HepG2 (cell line): ENCODE data around the gene GLOD4. TPM values are rescaled to one million over a fixed set of nuclear protein-coding genes. Genes with fewer than 3 reads are reported as not detected.

ENCODE experiments used
- CREB1 ChIP-seq, 2 experiments: fragments of 450-650 bp in 1 of 2; IDR thresholded peaks; 2 replicates each; pipeline ENCODE4 v1.6.1; 2016 to 2017; ENCODE audit warnings: control low read depth in 1 of 2, mild to moderate bottlenecking in 1 of 2, missing compliant biosample characterization in 1 of 2, missing genetic modification characterization in 1 of 2
- GLI4 ChIP-seq: sonication (generic); formaldehyde crosslinking; IDR thresholded peaks from 2 replicates; pipeline ENCODE4 v1.5.1; 2020; ENCODE audit warnings: missing genetic modification reagents, mild to moderate bottlenecking, moderate library complexity, borderline replicate concordance
- HDAC1 ChIP-seq: sonication (generic); formaldehyde crosslinking; IDR thresholded peaks from 2 replicates; pipeline ENCODE4 v1.5.1; 2020; ENCODE audit warnings: mild to moderate bottlenecking, missing genetic modification reagents
- HOXA5 ChIP-seq: sonication (generic); formaldehyde crosslinking; IDR thresholded peaks from 2 replicates; pipeline ENCODE4 v1.4.0; 2020; ENCODE audit warnings: missing genetic modification reagents
- SKI ChIP-seq: fragments of 450-650 bp; IDR thresholded peaks from one replicate; pipeline ENCODE4 v1.6.1; 2018; ENCODE audit warnings: mild to moderate bottlenecking; ENCODE audit not compliant: partially characterized antibody
- TAF1 ChIP-seq: sonication (generic); formaldehyde crosslinking; IDR thresholded peaks from 2 replicates; pipeline ENCODE4 v1.4.0; 2020; ENCODE audit warnings: missing genetic modification reagents
- TGIF2 ChIP-seq: IDR thresholded peaks from 2 replicates; pipeline ENCODE4 v1.6.1; 2016; ENCODE audit warnings: control low read depth, missing compliant biosample characterization
- THAP11 ChIP-seq: IDR thresholded peaks from 2 replicates; pipeline ENCODE4 v1.6.1; 2016; ENCODE audit warnings: missing biosample characterization, missing genetic modification reagents
- YY1 ChIP-seq: IDR thresholded peaks from 2 replicates; pipeline ENCODE4 v1.6.1; 2011; ENCODE audit warnings: low read length, low read depth, moderate library complexity, mild to moderate bottlenecking; ENCODE audit not compliant: insufficient read depth, insufficient replicate concordance
- ZFP41 ChIP-seq: sonication (generic); formaldehyde crosslinking; IDR thresholded peaks from 2 replicates; pipeline ENCODE4 v1.4.0; 2020; ENCODE audit warnings: mild to moderate bottlenecking, missing genetic modification reagents, borderline replicate concordance
- ZNF12 ChIP-seq: sonication (generic); formaldehyde crosslinking; IDR thresholded peaks from 2 replicates; pipeline ENCODE4 v1.5.0; 2020; ENCODE audit warnings: missing genetic modification reagents
- ZNF230 ChIP-seq: sonication (generic); formaldehyde crosslinking; IDR thresholded peaks from 2 replicates; pipeline ENCODE4 v1.4.0; 2020; ENCODE audit warnings: mild to moderate bottlenecking, missing genetic modification reagents
- ZNF260 ChIP-seq: sonication (generic); formaldehyde crosslinking; IDR thresholded peaks from 2 replicates; pipeline ENCODE4 v1.4.0; 2020; ENCODE audit warnings: missing genetic modification reagents, low read depth, mild to moderate bottlenecking, borderline replicate concordance
- ZNF34 ChIP-seq: sonication (generic); formaldehyde crosslinking; IDR thresholded peaks from 2 replicates; pipeline ENCODE4 v1.4.0; 2020; ENCODE audit warnings: mild to moderate bottlenecking, missing genetic modification reagents, borderline replicate concordance
- ZNF546 ChIP-seq: sonication (generic); formaldehyde crosslinking; conservative IDR thresholded peaks from 2 replicates; pipeline ENCODE4 v1.8.1; 2023; ENCODE audit warnings: mild to moderate bottlenecking, missing genetic modification reagents
- polyA plus RNA-seq, 8 experiments: library from polyadenylated mRNA; depleted of rRNA in 3 of 8; stranded (reverse) in 7 of 8; unstranded in 1 of 8; fragments of >200 nt; fragmentation: Illumina TruSeq in 4 of 8; extraction: Trizol in 4 of 8; gene quantifications; 2 replicates each; pipeline versions ENCODE4 v1.2.1 to v1.2.3, GENCODE V29; 2011 to 2016; ENCODE audit warnings: low read depth in 4 of 8, missing spikeins in 1 of 8, mixed read lengths in 1 of 8; ENCODE audit not compliant: insufficient read depth in 1 of 8
- total RNA-seq, 5 experiments: library from RNA; depleted of rRNA; stranded (reverse); fragments of >200 nt; fragmentation: Illumina TruSeq; extraction: Trizol; gene quantifications; 2 replicates each; pipeline ENCODE4 v1.2.3, GENCODE V29; 2016; ENCODE audit warnings: low read depth in 1 of 5
- TF ChIP-seq, protein P1 (sequence below): sonication (generic); formaldehyde crosslinking; IDR thresholded peaks from 2 replicates; pipeline ENCODE4 v1.4.0; 2020; ENCODE audit warnings: missing genetic modification reagents
- TF ChIP-seq, protein P2 (sequence below): sonication (generic); formaldehyde crosslinking; IDR thresholded peaks from 2 replicates; pipeline ENCODE4 v1.4.0; 2020; ENCODE audit warnings: missing genetic modification reagents, borderline replicate concordance
- TF ChIP-seq, protein P3 (sequence below): sonication (generic); formaldehyde crosslinking; IDR thresholded peaks from 2 replicates; pipeline ENCODE4 v1.8.0; 2022; ENCODE audit warnings: low read depth, missing genetic modification reagents
- TF ChIP-seq, protein P4 (sequence below): IDR thresholded peaks from 2 replicates; pipeline ENCODE4 v1.6.1; 2016; ENCODE audit warnings: low read depth, borderline replicate concordance
- TF ChIP-seq, protein P5 (sequence below): sonication (generic); formaldehyde crosslinking; IDR thresholded peaks from 2 replicates; pipeline ENCODE4 v1.5.0; 2020; ENCODE audit warnings: mild to moderate bottlenecking, missing genetic modification reagents
- TF ChIP-seq, protein P6 (sequence below): IDR thresholded peaks from 2 replicates; pipeline ENCODE4 v1.6.1; 2018; ENCODE audit warnings: missing genetic modification reagents

The GLOD4 gene
- total and polyA plus RNA-seq, 2 of the 13 experiments (the other 11 are each of a cell fraction or from before 2014, with no cell fraction given), result 53.7 to 87.8 TPM

DNA sequence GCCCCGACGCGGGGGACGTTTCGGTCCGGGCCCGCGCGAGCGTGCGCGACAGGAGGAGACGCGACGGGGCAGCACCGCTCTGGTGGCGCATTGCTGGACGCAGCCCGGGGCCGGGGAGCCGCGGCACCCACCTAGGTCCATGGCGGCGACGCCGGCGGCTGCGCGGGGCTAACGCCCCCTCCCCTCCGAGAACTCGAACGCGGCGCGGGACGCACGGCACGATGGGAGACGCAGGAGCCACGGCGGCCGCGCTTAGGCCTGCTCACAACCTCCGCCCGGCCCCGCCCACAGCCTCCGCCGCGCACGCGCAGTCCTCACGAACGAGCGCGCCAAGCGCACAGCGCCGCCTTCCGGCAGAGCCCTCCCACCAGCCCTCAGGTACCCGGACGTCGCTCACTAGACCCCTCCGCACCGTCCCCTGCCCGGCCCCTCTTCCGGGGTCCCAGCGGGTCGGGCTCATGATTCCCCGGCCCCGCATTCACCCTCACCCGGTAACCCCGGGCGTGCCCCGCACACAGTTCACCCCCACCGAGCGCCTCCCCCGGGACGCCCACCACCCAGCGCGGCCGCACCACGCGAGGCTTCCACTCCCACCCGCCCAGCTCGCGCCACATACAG lies 30.0 kb downstream of the GLOD4 start, which contains the start of gene GEMIN4 (continued):
- TF ChIP-seq THAP11 (CRISPR knock-in tag) (peak; percentile 73; the same call in 1 of the 2 replicates), ZFP41 (no peak), SKI (peak; percentile 18), TGIF2 (CRISPR knock-in tag) (peak; percentile 82; the same call in 1 of the 2 replicates), ZNF260 (CRISPR knock-in tag) (no peak), HOXA5 (CRISPR knock-in tag) (peak; percentile 31; the same call in 1 of the 2 replicates), CREB1 (IDR thresholded peaks at IDR 0.05) (no peak), CREB1 (CRISPR knock-in tag; IDR thresholded peaks at IDR 0.05) (no peak), ZNF230 (CRISPR knock-in tag) (peak; percentile 61; the same call in 1 of the 2 replicates), ZNF12 (no peak), YY1 (peak; percentile 73), TAF1 (CRISPR knock-in tag) (peak; percentile 62), HDAC1 (no peak), GLI4 (CRISPR knock-in tag) (peak; percentile 74; the same call in 1 of the 2 replicates), ZNF34 (CRISPR knock-in tag) (no peak; the same call in 1 of the 2 replicates), ZNF546 (CRISPR knock-in tag) (peak; percentile 60; the same call in 1 of the 2 replicates)
- TF ChIP-seq, protein P1, sequence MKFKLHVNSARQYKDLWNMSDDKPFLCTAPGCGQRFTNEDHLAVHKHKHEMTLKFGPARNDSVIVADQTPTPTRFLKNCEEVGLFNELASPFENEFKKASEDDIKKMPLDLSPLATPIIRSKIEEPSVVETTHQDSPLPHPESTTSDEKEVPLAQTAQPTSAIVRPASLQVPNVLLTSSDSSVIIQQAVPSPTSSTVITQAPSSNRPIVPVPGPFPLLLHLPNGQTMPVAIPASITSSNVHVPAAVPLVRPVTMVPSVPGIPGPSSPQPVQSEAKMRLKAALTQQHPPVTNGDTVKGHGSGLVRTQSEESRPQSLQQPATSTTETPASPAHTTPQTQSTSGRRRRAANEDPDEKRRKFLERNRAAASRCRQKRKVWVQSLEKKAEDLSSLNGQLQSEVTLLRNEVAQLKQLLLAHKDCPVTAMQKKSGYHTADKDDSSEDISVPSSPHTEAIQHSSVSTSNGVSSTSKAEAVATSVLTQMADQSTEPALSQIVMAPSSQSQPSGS, result no peak
- TF ChIP-seq, protein P2, sequence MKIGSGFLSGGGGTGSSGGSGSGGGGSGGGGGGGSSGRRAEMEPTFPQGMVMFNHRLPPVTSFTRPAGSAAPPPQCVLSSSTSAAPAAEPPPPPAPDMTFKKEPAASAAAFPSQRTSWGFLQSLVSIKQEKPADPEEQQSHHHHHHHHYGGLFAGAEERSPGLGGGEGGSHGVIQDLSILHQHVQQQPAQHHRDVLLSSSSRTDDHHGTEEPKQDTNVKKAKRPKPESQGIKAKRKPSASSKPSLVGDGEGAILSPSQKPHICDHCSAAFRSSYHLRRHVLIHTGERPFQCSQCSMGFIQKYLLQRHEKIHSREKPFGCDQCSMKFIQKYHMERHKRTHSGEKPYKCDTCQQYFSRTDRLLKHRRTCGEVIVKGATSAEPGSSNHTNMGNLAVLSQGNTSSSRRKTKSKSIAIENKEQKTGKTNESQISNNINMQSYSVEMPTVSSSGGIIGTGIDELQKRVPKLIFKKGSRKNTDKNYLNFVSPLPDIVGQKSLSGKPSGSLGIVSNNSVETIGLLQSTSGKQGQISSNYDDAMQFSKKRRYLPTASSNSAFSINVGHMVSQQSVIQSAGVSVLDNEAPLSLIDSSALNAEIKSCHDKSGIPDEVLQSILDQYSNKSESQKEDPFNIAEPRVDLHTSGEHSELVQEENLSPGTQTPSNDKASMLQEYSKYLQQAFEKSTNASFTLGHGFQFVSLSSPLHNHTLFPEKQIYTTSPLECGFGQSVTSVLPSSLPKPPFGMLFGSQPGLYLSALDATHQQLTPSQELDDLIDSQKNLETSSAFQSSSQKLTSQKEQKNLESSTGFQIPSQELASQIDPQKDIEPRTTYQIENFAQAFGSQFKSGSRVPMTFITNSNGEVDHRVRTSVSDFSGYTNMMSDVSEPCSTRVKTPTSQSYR (CRISPR knock-in tag), result 0 out of 2 replicates have a peak, but pooled peaks have one; percentile 5
- TF ChIP-seq, protein P3, sequence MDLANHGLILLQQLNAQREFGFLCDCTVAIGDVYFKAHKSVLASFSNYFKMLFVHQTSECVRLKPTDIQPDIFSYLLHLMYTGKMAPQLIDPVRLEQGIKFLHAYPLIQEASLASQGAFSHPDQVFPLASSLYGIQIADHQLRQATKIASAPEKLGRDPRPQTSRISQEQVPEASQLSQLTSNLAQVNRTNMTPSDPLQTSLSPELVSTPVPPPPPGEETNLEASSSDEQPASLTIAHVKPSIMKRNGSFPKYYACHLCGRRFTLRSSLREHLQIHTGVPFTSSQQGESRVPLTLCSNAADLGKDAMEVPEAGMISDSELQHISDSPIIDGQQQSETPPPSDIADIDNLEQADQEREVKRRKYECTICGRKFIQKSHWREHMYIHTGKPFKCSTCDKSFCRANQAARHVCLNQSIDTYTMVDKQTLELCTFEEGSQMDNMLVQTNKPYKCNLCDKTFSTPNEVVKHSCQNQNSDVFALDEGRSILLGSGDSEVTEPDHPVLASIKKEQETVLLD (CRISPR knock-in tag), result peak; percentile 63
- TF ChIP-seq, protein P4, sequence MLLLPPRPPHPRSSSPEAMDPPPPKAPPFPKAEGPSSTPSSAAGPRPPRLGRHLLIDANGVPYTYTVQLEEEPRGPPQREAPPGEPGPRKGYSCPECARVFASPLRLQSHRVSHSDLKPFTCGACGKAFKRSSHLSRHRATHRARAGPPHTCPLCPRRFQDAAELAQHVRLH (CRISPR knock-in tag), result no peak
- TF ChIP-seq, protein P5, sequence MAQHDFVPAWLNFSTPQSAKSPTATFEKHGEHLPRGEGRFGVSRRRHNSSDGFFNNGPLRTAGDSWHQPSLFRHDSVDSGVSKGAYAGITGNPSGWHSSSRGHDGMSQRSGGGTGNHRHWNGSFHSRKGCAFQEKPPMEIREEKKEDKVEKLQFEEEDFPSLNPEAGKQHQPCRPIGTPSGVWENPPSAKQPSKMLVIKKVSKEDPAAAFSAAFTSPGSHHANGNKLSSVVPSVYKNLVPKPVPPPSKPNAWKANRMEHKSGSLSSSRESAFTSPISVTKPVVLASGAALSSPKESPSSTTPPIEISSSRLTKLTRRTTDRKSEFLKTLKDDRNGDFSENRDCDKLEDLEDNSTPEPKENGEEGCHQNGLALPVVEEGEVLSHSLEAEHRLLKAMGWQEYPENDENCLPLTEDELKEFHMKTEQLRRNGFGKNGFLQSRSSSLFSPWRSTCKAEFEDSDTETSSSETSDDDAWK (CRISPR knock-in tag), result no peak
- TF ChIP-seq, protein P6, sequence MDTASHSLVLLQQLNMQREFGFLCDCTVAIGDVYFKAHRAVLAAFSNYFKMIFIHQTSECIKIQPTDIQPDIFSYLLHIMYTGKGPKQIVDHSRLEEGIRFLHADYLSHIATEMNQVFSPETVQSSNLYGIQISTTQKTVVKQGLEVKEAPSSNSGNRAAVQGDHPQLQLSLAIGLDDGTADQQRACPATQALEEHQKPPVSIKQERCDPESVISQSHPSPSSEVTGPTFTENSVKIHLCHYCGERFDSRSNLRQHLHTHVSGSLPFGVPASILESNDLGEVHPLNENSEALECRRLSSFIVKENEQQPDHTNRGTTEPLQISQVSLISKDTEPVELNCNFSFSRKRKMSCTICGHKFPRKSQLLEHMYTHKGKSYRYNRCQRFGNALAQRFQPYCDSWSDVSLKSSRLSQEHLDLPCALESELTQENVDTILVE (CRISPR knock-in tag), result 0 out of 2 replicates have a peak, but pooled peaks have one; percentile 17
